ACC112 (cell line): Measurements from ENCODE around the gene NUTM2F.
"Not testable (repeated sequence)": the region's sequence is repeated elsewhere in the genome, so short reads cannot be mapped to it uniquely, and the experiment has no call there.

Experiments used
- H2AFZ ChIP-seq: fragments of 200-600 bp; sonication (generic); one replicate; pipeline ENCODE4 v1.6.0; 2017; ENCODE audit warnings: antibody characterized with exemption, low read length; ENCODE audit not compliant: unreplicated experiment
- H3K27ac ChIP-seq: fragments of 200-600 bp; sonication (generic); 2 replicates; pipeline ENCODE4 v1.5.1; 2014; ENCODE audit warnings: low read depth, mild to moderate bottlenecking, antibody characterized with exemption, low read length, moderate library complexity
- H3K27me3 ChIP-seq: fragments of 200-600 bp; sonication (generic); 2 replicates; pipeline ENCODE4 v1.6.1; 2014; ENCODE audit warnings: mild to moderate bottlenecking, antibody characterized with exemption, low read length, moderate library complexity, mixed read lengths; ENCODE audit not compliant: insufficient read depth
- H3K36me3 ChIP-seq: fragments of 200-600 bp; sonication (generic); 2 replicates; pipeline ENCODE4 v1.6.1; 2016; ENCODE audit warnings: mild to moderate bottlenecking, antibody characterized with exemption, low read length, moderate library complexity, mixed read lengths; ENCODE audit not compliant: insufficient read depth
- H3K4me1 ChIP-seq: fragments of 200-600 bp; sonication (generic); one replicate; pipeline ENCODE4 v1.6.1; 2016; ENCODE audit warnings: low read length, mixed read lengths; ENCODE audit not compliant: insufficient read depth, unreplicated experiment, control insufficient read depth
- H3K4me3 ChIP-seq: fragments of 200-600 bp; sonication (generic); 2 replicates; pipeline ENCODE4 v1.5.1; 2014; ENCODE audit warnings: mild to moderate bottlenecking, low read depth, low read length
- H3K79me2 ChIP-seq: fragments of 200-600 bp; sonication (generic); one replicate; pipeline ENCODE4 v1.6.0; 2016; ENCODE audit warnings: low read length; ENCODE audit not compliant: control insufficient read depth, unreplicated experiment, insufficient read depth

Gene NUTM2F, protein sequence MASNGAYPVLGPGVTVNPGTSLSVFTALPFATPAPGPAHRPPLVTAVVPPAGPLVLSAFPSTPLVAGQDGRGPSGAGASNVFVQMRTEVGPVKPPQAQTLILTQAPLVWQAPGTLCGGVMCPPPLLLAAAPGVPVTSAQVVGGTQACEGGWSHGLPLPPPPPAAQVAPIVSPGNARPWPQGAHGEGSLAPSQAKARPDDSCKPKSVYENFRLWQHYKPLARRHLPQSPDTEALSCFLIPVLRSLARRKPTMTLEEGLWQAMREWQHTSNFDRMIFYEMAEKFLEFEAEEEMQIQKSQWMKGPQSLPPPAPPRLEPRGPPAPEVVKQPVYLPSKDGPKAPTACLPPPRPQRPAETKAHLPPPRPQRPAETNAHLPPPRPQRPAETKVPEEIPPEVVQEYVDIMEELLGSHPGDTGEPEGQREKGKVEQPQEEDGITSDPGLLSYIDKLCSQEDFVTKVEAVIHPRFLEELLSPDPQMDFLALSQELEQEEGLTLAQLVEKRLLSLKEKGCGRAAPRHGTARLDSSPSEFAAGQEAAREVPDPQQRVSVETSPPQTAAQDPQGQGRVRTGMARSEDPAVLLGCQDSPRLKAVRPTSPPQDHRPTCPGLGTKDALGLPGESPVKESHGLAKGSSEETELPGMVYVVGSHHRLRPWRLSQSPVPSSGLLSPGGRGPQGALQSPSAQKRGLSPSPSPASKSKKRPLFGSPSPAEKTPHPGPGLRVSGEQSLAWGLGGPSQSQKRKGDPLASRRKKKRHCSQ

DNA sequence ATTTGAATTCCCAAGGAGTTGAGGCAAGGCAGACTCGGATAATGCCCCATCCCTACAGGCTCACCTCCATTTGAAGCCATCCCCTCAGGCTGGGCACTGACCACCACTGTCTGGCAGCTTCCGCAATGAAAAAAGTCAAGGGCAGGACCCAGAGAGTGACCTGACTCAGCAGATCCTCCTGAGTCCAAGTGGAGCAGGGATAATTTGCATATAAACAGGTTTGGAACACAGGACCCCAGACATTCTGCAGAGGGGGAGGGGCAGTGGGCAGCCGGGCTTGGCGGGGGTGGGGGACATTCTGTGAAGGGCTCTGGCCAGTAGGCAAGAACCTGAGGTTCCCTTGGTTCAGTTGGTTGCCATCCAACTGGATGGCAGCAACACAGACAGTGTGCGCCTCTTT, at the start of gene NUTM2F:
Gene NUTM2F (minus strand): TSS at position 101 of the 400 bp plus-strand sequence. CDS start 21 bp downstream, at position 80.
- H3K27ac ChIP-seq, H3K27me3 ChIP-seq, H3K4me1 ChIP-seq, H3K36me3 ChIP-seq, H3K79me2 ChIP-seq, H2AFZ ChIP-seq, H3K4me3 ChIP-seq: not testable (repeated sequence)

GRCh38 chr9:94375197-94375596, 46.8 kb upstream of the NUTM2F start:
- H3K79me2 ChIP-seq: peaks cover 14% of the 10 kb centered on the region
- peak overlapping the region; percentile 29; the same call in 1 of the 2 replicates for H3K27ac ChIP-seq
- H3K27me3 ChIP-seq, H3K36me3 ChIP-seq, H3K4me1 ChIP-seq, H2AFZ ChIP-seq: not testable (repeated sequence)
- H3K4me3 ChIP-seq: peak overlapping the region; percentile 73

DNA sequence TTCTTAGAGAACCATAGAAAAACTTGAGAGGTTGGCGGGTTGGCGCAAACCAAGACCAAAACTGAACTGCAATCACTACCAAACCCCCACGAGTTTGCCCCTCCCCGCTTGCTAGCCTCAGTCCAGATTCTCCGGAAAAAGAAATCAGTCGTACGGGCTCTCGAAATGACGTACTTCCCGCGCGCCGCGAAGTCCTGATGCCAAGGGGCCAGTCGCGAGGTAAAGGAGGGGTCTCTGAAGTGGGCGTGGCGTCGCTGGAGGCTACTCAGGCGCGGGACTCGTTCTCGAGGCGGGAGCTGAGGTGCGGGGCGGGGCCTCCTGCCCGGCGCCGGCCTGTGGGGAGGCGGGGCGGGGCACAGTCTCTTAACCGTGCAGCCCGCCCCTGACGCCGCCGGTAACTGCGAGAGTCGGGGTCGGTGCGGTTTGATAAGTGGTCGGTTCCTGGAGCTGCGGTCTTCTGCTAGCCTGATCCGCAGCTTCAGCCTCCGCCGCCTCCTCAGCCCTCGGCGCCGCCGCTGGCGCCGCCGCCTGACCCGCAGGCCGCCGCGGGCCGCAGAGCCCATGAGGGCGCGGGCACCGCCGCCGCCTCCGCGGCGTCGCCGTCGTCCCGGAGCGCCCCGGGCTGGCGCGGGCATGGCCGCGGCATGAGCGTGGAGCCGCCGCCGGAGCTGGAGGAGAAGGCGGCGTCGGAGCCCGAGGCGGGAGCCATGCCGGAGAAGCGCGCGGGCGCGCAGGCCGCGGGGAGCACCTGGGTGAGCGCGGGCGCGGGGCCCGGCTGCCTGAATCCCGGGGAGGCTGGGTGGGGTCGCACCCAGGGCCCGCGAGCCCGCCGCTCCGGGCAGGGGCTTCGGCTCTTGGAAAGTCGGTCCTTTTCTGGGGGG, 46.0 kb upstream of the NUTM2F start:
- H3K36me3 ChIP-seq, H3K27me3 ChIP-seq, H3K4me1 ChIP-seq: not testable (repeated sequence)
- peak overlapping the region; percentile 82 for H2AFZ ChIP-seq
- H3K27ac ChIP-seq: peak overlapping the region; percentile 29; the same call in 1 of the 2 replicates
- H3K4me3 ChIP-seq: peak overlapping the region; percentile 73
- H3K79me2 ChIP-seq: peaks cover 11% of the 10 kb centered on the region

- H2AFZ ChIP-seq: peak overlapping the region; percentile 82
- H3K27me3 ChIP-seq, H3K36me3 ChIP-seq, H3K79me2 ChIP-seq, H3K4me1 ChIP-seq: not testable (repeated sequence)
- 0 out of 2 replicates have a peak overlapping the region, but pooled peaks have one; percentile 16 for H3K27ac ChIP-seq
- peak overlapping the region; percentile 73 for H3K4me3 ChIP-seq
These were observed 45.3 kb upstream of the NUTM2F start for GRCh38 chr9:94373779-94374175.

DNA sequence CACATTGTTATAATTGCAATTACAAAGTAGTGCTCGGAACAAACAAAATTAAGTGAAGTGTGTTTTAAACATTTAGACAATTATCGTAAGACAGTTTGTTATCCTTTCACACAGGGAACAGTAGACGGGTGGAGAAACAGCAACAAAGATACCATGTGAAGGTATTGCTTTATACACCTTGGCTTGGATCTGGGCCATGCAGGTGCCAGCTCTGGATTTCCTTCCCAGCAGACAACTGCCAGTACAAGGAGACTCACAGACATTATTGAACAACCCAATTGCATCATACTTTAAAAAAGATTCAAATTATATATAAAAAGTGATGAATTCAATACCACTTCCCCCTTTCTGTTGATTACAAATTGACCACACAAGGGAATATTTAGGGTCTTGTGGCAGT, 41.8 kb upstream of the NUTM2F start:
- not testable (repeated sequence) for H3K27me3 ChIP-seq, H2AFZ ChIP-seq, H3K4me1 ChIP-seq, H3K4me3 ChIP-seq, H3K27ac ChIP-seq, H3K36me3 ChIP-seq, H3K79me2 ChIP-seq

DNA sequence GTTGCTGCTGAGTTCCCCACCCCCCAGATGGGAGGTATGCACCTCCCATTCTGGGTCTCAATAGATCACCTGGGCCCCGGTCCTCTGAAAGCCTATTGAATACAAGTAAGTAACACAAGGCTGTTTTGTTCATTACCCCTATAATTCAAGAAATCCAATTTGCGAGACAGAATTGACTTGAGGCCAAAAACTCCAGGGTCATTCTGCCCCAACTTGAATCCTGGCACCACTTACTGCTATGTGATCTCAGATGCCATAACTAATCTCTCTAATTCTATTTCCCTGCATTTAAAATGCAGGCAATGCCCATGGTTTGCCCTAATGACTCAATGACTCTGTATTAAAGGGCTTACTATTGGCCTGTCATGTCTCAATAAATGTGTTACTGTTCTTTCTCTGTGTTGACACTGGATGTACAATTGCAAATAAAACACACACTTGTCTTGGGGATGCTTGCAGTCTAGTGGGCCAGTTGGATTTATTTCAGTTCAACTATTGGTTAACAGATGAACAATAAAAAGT, 35.7 kb upstream of the NUTM2F start:
- H2AFZ ChIP-seq, H3K79me2 ChIP-seq, H3K4me1 ChIP-seq, H3K4me3 ChIP-seq, H3K27ac ChIP-seq, H3K36me3 ChIP-seq, H3K27me3 ChIP-seq: not testable (repeated sequence)

DNA sequence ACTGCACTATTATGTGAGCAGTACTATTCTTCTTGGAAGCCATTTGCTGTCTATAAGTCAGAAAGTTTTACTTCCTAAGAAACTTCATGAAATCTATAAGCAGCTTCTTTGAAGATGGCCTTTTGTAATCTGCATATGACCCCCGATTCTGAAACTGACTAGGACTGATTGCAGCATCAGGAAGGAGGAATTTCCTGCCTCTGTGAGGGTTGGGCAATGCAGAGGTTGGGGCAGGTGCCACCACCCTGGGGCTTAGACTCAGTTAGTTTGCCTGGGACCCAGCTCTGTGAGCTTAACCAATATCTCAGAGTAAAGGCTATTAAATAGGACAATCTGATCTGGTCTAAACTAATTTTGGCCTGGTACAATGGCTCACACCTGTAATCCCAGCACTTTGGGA, 28.7 kb upstream of the NUTM2F start:
- H3K79me2 ChIP-seq, H3K4me1 ChIP-seq, H3K27me3 ChIP-seq, H3K36me3 ChIP-seq, H2AFZ ChIP-seq, H3K4me3 ChIP-seq, H3K27ac ChIP-seq: not testable (repeated sequence)

DNA sequence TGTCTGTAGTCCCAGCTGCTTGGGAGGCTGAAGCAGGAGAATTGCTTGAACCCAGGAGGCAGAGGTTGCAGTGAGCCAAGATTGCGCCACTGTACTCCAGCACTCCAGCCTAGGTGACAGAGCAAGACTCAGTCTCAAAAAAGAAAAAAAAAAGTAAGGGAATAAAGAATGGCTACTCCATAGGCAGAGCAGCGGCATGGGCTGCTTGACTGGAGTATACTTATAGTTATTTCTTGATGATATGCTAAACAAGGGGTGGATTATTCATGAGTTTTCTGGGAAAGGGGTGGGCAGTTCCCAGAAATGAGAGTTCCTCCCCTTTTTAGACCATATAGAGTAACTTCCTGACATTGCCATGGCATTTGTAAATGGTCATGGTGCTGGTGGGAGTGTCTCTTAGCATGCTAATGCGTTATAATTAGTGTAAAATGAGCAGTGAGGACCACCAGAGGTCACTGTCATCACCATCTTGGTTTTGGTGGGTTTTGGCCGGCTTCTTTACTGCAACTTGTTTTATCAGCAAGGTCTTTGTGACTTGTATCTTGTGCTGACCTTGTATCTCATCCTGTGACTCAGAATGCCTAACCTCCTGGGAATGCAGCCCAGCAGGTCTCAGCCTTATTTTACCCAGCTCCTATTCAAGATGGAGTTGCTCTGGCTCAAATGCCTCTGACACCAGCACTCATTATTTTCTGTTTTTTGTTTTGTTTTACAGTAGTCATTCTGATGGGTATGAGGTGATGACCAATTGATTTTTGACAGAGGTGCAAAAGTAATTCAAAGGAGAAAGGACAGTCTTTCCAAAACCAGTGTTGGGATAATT, 23.7 kb upstream of the NUTM2F start:
- not testable (repeated sequence) for H3K27me3 ChIP-seq, H3K79me2 ChIP-seq, H3K4me3 ChIP-seq, H3K36me3 ChIP-seq, H3K27ac ChIP-seq, H2AFZ ChIP-seq, H3K4me1 ChIP-seq

- not testable (repeated sequence) for H3K4me1 ChIP-seq, H3K27ac ChIP-seq, H3K79me2 ChIP-seq, H3K27me3 ChIP-seq, H3K4me3 ChIP-seq, H3K36me3 ChIP-seq, H2AFZ ChIP-seq
These were observed 20.3 kb upstream of the NUTM2F start for GRCh38 chr9:94348754-94349153.

GRCh38 chr9:94347451-94347850, 19.0 kb upstream of the NUTM2F start:
- H2AFZ ChIP-seq, H3K4me3 ChIP-seq, H3K27me3 ChIP-seq, H3K4me1 ChIP-seq, H3K27ac ChIP-seq, H3K36me3 ChIP-seq, H3K79me2 ChIP-seq: not testable (repeated sequence)
